Muscle of back (tissue), 11 donors: Measurements from ENCODE around the gene BTD. TPM values are rescaled to one million over a fixed set of nuclear protein-coding genes. Genes with fewer than 3 reads are reported as not detected.
A peak's percentile ranks its signal among the peaks of the same experiment; 100 is the strongest.
"Not testable (repeated sequence)": the region's sequence is repeated elsewhere in the genome, so short reads cannot be mapped to it uniquely, and the experiment has no call there.

ENCODE experiments used
- DNase-seq, 3 donors: peaks; one replicate each; pipeline versions ENCODE4 v3.0.0 to v3.0.0-alpha.2; 2013
- polyA plus RNA-seq, 10 donors: library from polyadenylated mRNA; unstranded; fragments of 120-200 nt; gene quantifications; one replicate each; pipeline ENCODE4 v1.2.1, GENCODE V29; 2013; ENCODE audit not compliant: insufficient read length in 10 of 10

Gene BTD
- polyA plus RNA-seq, 10 donors, result 11.2 to 14.9 (median 12.5) TPM

DNA sequence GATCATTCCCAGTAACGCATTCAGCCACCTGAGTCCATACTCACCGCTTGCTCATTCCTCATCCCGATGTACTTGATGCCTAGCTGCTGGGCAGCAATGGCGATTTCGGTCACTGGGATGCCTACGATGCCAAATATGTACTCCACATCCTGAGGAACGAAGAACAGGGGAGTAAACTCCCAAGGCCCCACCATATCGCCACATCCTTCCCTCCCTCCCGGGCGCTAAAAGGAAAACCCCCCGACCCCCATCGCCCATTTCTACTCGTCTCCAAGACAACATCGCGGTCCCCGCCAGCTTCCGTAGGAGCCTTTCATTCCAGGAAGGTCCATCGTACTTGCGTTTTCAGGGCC is 523 bp upstream of the BTD start:
- DNase-seq, result no peak

DNA sequence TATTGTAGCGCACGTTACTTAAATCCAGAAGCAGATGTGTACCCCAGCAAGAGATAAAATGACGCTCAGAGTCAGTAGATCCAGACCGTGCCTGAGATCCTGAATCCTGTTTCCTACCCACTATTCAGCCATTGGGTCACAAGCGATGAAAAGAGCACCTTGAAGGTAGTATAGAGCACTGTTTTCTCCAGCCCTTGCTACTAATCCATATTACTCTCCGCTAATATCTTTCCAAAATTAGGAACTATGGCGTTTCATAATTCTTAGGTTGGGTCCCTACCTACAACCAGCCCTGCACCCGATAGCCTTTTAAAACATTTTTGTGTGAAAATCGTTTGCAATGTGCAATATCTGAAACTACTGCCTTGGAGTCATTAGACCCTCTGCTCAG is 596 bp downstream of the BTD start:
- DNase-seq, result no peak

DNA sequence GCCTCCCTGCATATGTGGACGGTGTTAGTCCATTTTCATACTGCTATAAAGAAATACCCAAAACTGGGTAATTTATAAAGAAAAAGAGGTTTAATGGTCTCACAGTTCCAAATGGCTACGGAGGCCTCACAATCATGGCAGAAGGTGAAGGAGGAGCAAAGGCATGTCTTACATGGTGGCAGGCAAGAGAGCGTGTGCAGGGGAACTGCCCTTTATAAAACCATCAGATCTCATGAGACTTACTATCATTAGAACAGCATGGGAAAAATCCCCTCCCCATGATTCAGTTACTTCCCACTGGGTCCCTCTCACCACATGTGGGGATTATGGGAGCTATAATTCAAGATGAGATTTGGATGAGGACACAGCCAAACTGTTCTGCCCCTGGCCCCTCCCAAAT is 1.3 kb downstream of the BTD start:
- not testable (repeated sequence) for DNase-seq

DNA sequence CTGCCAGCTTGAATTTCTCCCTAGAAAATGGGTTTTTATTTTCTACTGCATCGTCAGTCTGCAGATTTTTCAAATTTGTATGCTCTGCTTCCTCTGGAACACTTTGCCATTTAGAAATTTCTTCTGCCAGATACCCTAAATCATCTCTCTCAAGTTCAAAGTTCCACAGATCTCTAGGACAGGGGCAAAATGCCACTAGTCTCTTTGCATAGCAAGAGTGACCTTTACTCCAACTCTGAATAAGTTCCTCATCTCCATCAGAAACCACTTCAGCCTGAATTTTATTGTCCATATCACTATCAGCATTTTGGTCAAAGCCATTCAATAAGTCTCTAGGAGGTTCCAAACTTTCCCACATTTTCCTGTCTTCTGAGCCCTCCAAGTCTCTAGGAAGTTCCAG is 3.0 kb downstream of the BTD start:
- DNase-seq, result not testable (repeated sequence)

DNA sequence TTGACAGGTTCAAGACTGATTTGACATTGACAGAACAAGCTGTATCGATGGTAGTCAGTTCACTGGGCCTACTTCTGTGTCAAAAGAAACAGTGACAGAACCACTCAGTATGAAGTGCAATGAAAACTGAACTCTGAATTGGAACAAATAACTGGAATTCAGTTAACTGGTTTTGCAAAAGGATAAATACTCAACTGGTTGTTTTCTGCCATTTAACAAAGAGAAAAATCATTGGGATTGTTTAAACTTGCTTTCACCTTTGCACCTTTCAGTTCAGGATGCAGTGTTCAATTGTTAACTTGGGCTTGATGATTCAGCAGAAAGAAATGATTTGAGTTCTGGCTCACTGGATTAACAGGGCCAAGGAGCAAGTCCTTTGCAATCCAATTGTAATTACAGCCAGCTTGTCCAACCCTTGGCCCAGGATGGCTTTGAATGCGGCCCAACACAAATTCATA is 4.9 kb downstream of the BTD start:
- DNase-seq, result peak in 1 of 3 donors; percentile 37

DNA sequence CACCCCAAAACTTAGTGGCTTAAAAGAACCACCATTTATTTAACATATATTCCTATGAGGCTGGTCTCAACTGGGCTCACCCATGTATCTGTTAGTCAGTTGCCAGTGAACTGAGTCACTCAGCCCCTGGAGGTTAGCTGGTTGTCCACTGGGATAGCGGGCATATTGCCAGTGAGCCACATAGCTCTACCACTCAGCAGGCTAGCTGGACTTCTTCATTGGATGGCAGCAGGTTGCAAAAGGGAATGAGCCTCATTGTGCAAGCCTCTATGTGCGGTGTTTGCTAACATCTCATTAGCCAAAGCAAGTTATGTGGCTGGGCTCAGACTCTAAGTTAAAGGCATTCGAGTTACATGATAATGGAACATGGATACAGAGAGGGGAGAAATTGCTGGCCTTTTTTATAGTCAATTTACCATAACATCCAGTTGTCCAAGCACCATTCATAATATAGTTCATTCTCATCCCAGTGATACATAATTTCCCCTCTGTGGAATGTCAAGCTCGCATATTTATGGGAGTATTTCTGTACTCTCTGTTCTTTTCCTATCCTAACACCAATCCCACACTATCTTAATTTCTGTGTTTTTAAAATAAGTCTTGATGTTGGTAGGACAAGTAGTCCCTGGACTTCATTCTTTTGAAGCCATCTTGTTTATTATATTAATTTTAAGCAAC is 8.7 kb downstream of the BTD start:
- DNase-seq, result no peak

DNA sequence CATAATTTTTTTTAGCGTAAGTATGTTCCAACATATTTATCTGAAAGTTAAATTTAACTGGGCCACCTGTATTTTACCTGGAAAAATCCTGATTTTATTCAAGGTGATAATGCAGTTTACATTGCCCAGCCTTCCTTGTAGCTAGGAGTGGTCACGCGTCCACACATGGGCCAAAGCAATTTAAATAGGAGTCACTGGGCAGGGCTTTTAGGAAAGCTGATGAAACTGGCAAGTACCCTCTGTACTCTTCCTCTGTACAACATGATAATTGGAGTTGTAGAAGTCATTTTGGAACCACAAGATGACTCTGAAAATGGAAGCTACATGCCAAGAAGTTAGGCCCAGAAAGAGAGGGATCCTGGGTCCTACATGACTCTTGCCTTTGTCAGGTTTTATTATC is 9.5 kb downstream of the BTD start:
- no peak for DNase-seq

DNA sequence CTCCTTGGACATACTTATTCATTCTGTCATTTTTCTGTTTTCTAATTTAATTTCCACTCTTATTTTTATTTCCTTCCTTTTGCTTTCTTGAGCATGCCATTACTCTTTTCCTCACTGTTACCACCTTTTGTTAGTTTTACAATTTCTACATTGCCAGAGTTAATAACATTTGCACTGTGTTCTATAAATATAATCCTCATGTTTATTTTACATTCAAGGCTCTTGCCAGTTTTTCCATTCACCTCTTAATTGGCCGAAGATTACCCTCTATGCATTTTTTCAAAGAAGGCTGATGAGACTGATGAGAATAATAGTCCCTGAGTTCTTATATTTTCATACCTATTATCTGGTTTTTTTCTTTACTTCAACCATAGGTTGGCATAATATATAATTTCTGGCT is 10.5 kb downstream of the BTD start:
- DNase-seq, result no peak

DNA sequence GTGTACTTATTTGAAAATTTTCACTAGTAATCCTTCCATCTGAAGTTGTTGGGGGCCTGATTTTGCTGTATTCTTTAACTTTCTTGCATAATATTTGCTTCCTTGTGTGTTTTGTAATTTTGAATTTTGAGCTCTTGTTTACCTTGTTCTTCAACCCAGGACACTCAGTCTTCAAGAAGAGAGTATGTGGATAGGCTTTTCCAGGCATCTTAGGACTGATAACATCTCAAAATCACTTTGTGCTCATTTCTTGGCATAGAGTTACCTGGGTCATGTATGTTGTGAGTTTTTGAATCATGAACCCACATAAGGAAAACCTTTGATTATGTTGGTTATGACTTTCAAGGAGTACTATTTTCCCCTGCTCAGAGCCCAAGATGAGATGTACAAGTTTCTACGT is 13.4 kb downstream of the BTD start:
- no peak for DNase-seq

DNA sequence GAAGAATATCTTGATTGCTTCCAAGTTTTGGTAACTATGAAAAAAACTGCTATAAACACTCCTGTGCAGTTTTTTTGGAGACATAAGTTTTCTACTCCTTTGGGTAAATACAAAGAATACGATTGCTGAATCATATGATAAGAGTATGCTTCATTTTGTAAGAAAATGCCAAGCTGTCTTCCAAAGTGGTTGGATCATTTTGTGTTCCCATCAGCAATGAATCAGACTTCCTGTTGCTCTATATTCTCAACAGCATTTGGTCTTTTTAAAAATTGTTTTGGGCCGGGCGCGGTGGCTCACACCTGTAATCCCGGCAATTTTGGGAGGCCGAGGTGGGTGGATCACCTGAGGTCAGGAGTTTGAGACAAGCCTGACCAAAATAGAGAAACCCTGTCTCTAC is 14.5 kb downstream of the BTD start:
- no peak for DNase-seq

DNA sequence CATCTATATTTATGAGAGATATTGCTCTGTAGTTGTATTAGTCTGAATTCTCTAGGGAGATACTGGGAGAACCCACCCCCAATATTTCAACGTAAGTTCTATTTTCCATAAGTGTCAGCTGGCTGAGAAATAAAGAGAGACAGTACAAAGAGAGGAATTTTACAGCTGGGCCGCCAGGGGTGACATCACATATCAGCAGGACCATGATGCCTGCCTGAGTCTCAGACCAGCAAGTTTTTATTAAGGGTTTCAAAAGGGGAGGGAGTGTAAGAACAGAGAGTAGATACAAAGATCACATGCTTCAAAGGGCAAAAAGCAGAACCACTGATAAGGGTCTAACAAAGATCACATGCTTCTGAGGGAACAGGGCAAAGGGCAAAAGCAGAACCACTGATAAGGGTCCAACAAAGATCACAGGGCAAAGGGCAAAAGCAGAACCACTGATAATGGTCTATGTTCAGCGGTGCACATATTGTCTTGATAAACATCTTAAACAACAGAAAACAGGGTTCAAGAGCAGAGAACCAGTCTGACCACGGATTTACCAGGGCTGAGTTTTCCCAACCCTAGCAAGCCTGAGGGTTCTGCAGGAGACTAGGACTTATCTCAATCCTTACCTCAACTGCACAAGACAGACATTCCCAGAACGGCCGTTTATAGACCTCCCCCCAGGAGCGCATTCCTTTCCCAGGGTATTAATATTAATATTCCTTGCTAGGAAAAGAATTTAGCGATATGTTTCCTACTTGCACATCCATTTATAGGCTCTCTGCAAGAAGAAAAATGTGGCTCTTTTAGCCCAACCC is 18.3 kb downstream of the BTD start:
- not testable (repeated sequence) for DNase-seq

DNA sequence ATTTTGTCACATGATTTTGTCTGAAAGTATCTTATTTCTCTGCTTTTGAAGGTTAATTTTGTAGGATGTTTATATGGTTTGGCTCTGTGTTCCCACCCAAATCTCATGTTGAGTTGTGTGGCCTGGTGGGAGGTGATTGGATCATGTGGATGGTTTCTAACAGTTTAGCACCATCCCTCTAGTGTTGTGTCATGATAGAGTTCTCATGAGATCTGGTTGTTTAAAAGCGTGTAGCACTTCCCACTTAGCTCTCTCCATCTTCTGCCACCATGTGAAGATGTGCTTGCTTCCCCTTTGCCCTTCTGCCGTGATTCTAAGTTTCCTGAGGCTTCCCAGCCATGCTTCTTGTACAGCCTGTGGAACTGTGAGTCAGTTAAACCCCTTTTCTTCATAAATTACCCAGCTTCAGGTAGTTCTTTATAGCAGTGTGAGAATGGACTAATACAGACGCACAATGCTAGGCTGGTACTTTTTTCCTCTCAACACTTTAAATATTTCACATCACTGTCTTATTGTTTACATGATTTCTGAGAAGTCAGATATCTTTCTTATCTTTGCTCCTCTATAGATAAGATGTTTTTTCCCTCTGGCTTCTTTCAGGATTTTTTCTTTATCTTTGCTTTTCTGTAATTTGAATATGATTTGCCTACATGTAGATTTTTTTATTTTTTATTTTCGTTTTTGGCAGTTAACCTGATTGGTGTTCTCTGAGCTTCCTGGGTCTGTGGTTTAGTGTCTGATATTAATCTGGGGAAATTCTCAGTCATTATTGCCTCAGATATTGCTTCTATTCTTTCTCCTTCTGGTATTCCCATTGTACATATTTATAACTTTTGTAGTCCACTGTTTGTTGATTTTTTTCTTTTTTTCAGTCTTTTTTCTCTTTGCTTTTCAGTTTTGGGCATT is 22.2 kb downstream of the BTD start:
- DNase-seq, result no peak

DNA sequence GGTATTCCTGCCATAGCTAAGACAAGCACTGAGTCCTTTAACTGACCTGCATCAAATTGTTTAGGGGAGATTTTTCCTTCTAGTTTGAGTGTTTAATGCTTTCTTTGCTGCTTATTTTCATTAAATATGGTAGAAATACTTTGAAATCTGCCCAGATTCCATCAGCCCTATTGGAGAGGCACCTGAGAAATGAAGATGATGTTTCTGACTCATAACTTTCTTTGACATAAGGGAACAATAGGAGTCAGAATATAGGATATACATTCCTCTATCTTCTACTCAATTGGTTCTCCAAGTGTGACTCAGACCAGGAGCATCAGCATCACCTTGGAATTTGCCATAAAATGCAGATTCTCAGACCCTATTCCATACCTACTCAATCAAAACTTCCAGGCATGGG is 27.4 kb downstream of the BTD start:
- no peak for DNase-seq

DNA sequence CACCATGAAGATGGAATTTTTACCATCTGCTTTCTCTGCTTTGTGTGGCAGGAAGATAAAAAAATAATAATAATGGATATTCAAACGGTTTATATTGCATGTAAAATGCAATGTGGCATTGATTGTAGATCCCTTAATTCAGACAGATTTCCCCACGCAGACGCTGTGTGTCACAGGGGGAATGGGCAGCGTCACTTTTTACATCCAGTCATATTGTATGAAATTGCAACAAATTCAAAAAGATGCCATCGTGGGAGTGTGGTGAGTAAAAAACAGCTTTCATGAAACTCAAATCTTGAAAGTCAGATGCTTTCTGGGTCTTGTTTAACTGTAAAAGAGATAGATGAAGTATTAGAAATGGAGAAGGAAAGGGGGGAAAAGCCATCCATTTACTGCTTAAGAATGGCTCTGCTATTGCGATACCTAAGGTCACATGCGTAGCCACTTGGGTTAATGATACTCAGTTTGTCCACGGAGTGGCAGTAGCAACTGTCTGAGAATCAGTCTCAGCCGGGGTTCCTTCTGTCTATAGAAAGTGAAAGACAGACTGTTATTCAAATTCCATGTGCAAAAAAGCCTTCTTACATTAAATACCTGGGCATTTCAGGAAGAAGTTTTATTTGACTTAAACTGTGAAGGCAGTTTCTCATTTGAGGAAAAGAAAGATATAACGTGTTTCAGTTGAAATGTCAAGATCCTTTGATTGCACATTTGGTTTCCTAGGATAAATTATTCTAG is 28.5 kb downstream of the BTD start:
- peak; percentile 75 to 90 (median 86) for DNase-seq

DNA sequence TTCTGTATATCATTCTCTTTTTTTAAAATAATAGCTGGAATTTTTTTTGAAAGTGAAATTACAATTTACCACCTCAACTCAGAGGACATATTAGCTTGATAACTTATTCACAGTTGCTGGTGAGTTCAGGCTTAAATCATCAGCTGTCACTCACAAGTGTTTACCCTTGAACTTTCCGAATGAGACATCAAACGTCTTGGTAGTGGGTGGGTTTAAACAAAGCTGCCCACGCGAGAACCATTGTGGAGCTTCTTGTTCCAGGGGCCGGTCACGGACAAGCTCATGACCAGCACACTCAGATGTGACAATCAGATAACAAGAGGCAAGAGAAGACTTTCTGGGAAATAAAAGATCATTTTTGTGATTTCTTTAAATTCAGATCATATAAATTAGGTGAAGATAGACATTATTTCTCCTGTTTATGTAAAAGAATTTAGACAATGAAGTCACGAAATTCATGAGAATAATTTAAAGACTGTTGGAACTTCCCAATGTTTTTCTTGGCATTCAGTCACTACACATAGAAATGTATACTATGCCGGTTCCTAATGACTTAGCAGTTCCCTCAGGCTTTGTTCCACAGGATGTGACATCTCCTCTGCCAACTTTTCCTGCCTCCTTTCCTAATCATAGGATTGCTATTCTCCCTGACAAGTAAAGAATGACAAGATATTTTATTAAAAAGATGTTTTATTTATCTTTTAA is 29.3 kb downstream of the BTD start:
- DNase-seq, result peak; percentile 42 to 81 (median 66)

DNA sequence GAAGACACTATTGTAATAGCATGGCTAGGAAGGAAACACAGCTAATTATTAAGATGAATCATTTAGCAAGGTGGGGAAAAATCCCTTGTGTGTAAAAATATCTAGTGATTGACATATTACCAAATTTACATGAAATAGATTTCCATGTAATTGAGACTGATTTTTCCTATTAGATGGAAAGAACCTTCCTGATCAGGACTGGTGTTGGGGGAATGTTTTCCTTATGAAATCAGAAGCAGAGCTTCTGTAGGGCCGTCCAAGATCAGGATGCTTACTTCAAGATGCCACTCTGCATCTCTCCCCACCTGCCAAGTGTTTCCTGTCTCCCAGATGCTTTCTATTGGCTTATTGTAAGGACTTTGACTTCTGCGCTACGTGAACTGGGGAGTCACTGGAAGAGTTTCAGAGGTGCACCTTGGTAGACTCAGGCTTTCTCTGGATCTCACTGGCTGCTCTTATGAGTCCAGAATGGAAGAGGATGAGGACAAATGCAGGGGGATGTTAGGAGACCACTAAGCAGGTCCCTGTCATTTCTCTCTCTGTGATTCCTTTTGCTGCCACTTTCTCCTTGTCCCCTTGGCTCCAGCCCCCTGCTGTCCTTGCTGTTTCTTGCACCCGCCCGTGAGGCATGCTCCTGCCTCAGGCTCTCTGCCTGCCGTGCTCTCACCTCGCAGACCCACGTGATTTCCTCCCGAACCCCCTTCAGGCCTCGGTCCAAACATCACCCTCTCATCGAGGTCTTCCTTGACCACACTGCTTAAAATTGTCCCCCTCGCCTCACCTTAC is 30.1 kb downstream of the BTD start:
- DNase-seq, result no peak

DNA sequence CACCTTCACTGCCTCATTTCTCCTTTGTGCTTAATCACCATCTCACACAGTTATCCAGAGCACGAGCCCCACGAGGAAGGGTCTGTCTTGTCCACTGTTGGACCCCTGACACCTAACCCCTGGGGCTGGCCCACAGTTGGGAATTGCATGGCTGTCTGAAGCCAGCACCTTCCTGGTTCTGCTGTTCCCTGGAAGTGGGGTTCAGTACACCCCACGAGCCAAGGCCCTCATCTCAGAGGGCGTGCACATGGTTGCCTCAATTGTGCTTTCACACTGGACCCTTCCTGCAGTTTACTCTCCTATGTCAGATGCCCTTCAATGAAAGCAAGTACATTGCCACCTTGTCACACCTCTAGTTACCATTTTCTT is 30.7 kb downstream of the BTD start:
- DNase-seq, result no peak

DNA sequence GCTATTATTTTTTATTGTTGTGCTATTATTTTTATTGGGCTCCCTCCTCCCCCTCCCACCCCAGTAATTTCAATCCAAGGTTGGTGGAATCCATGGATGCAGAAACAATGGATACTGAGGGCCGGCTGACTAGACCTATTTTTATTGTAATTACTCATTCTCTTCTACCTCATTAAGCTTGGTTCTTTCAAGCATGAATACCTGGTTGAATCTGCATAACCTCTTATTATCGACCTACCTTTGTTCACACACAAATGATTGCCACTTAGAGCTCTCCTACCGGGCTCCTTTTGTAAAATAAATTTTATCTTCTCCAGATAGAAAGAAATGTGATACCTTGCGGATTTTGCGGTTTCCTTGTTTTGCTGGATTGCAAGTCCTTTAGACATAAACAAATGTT is 31.6 kb downstream of the BTD start:
- no peak for DNase-seq

DNA sequence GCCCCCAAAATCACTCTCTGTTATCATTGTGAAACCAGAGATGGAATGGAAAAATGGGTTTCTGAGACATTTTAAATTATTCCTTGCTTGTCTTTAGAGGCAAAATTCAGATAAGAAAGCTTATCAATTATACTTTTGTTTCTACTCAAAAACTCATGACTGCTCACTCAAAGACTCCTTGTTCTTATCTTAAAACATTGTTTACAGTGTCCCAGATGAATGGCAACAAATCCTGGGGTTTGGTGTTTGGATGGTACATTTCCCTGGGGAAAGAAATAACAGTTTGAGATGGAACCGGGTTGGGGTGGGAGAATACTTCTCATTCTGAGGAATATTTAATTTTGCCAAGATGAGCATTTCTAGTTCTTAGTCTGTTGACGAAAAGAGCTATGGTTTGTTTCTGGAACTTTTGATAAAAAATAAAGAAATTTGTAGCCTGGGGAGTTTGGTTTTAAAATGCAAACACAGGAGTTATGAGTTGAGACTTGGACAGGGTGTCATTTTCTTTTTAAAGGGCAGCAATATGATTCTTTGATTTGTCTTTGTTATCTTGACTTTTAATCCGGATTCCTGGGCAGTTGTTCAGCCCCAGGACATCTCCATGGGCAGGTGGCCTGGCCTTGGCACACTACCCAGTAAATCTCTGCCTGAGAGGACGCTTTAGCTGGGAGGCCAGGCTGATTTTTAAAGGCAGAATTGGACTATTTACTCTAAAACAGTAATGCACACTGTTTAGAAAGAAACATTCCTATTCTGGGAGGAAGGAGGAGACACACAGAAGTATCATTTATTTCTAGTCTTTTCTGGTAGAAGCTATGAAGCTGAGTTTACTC is 32.4 kb downstream of the BTD start:
- peak in 2 of 3 donors; percentile 46 to 75 for DNase-seq
